Right lobe of liver (tissue), 6 donors: ENCODE data around the gene GSS. TPM values are rescaled to one million over a fixed set of nuclear protein-coding genes. Genes with fewer than 3 reads are reported as not detected.

Experiments
- ATAC-seq, 4 donors: fragments of 200-7000 bp; cut with Tn5 transposase; one replicate each; pipeline ENCODE4 v1.9.1; 2020; ENCODE audit warnings: mild to moderate bottlenecking in 4 of 4, moderate library complexity in 4 of 4
- DNase-seq, 3 donors: peaks; one replicate each; pipeline ENCODE4 v3.0.0-alpha.2; 2020
- H3K27ac ChIP-seq, 3 donors: fragments of 200-600 bp; one replicate each; pipeline ENCODE4 v1.8.0; 2022
- H3K27me3 ChIP-seq, 2 donors: fragments of 200-600 bp; one replicate each; pipeline ENCODE4 v1.8.0; 2022
- H3K36me3 ChIP-seq, 4 donors: fragments of 200-600 bp; sonication (generic) in 1 of 4; one replicate each; pipeline versions ENCODE4 v1.5.1 to v1.8.0; 2017 to 2022; ENCODE audit warnings: control low read depth in 1 of 4
- H3K4me1 ChIP-seq, 4 donors: fragments of 200-600 bp; sonication (generic) in 1 of 4; one replicate each; pipeline versions ENCODE4 v1.5.1 to v1.8.0; 2017 to 2022; ENCODE audit warnings: control low read depth in 1 of 4
- H3K4me3 ChIP-seq, 3 donors: fragments of 200-600 bp; one replicate each; pipeline ENCODE4 v1.8.0; 2022
- H3K9me3 ChIP-seq, 4 donors: fragments of 200-600 bp; sonication (generic) in 1 of 4; one replicate each; pipeline versions ENCODE4 v1.5.1 to v1.8.0; 2017 to 2022; ENCODE audit warnings: control low read depth in 1 of 4
- CTCF ChIP-seq, 4 donors: fragments of 200-600 bp in 3 of 4; fragments of 450-650 bp in 1 of 4; IDR thresholded peaks; one replicate each; pipeline versions ENCODE4 v1.5.1 to v1.8.0; 2016 to 2022; ENCODE audit warnings: antibody characterized with exemption in 4 of 4, mild to moderate bottlenecking in 2 of 4
- POLR2A ChIP-seq: fragments of 450-650 bp; IDR thresholded peaks from one replicate; pipeline ENCODE4 v1.6.1; 2017; ENCODE audit warnings: antibody characterized with exemption, mild to moderate bottlenecking
- WGBS: methylation state at CpG from one replicate; pipeline ENCODE4 v1.1.6; 2018; ENCODE audit warnings: low coverage, low lambda C conversion rate; ENCODE audit not compliant: insufficient coverage; ENCODE audit errors: missing lambda C conversion rate; 5-methylcytosine and 5-hydroxymethylcytosine counted together
- intact Hi-C, 2 donors: fragments of 100-400 bp; cut with DNase I; formaldehyde crosslinking; loops; one replicate each; pipeline versions ENCODE4 v1.11.2 to v1.14.1; 2022
- total RNA-seq, 6 experiments: library from RNA; depleted of rRNA in 2 of 6; stranded (reverse); fragments of >200 nt in 2 of 6; fragmentation: NEBNext Ultra II Directional in 3 of 6; extraction: Animal tissue kit (Norgen Biotek cat#: 25700) in 3 of 6; gene quantifications; one replicate each; pipeline versions ENCODE4 v1.1.0 to v1.2.4, GENCODE V29; 2016 to 2023
- donor health status: DM: no; HTN: yes; CAD: no.
- donor health status: DM: no; HTN: no; CAD: no.
- donor health status: DM: no; HTN: no; CAD: no.
- donor health status: DM: no; HTN: yes; CAD: no.
- donor health status: DM: no; HTN: yes; CAD: no.

Gene GSS
- total RNA-seq, 6 experiments from 2014 or later: 25.9 to 63.6 (median 31.7) TPM

- Histone ChIP-seq H3K27me3 (no peaks in the 10 kb centered on the region), H3K36me3 (no peaks in the 10 kb centered on the region), H3K4me1 (peaks cover 0 to 12% (median 2%) of the 10 kb centered on the region in 4 donors), H3K27ac (no peak overlapping the region), H3K4me3 (no peak overlapping the region), H3K9me3 (no peaks in the 10 kb centered on the region)
- DNase-seq: no peak
- intact Hi-C loops: loop anchor here (5.0 kb wide), 1 partner anchor 85 kb away; the partner anchor contains the start of gene GGT7 (in 2 of the 2)
- ATAC-seq: no peak
- TF ChIP-seq POLR2A: no peak
- TF ChIP-seq CTCF (IDR thresholded peaks at IDR 0.05): no peak
- WGBS: 95% methylated on average over 4 of the region's 21 CpGs
Measured at GRCh38 chr20:34956751-34957472, 1.3 kb upstream of the GSS start.

GRCh38 chr20:34956041-34956458, 444 bp upstream of the GSS start:
- WGBS: 16% methylated on average over 4 of the region's 6 CpGs
- TF ChIP-seq POLR2A (no peak), CTCF (IDR thresholded peaks at IDR 0.05) (peak in 1 of 4 donors; percentile 28)
- H3K4me1 ChIP-seq: peaks cover 0 to 13% (median 2%) of the 10 kb centered on the region in 4 donors
- ATAC-seq: no peak
- peak overlapping the region; percentile 63 to 71 (median 66) for H3K4me3 ChIP-seq
- no peaks in the 10 kb centered on the region for H3K36me3 ChIP-seq
- no peaks in the 10 kb centered on the region for H3K27me3 ChIP-seq
- intact Hi-C loops: loop anchor here (5.0 kb wide), 1 partner anchor 84 kb away; the partner anchor contains the start of gene GGT7 (in 2 of the 2)
- H3K9me3 ChIP-seq: no peaks in the 10 kb centered on the region
- peak overlapping the region; percentile 79 to 90 (median 88) for H3K27ac ChIP-seq
- DNase-seq: no peak

GRCh38 chr20:34954904-34955230, 739 bp downstream of the GSS start:
- DNase-seq: peak in 1 of 3 donors; percentile 70
- TF ChIP-seq POLR2A (no peak), CTCF (IDR thresholded peaks at IDR 0.05) (no peak)
- Histone ChIP-seq H3K4me1 (peaks cover 0 to 13% (median 2%) of the 10 kb centered on the region in 4 donors), H3K4me3 (peak overlapping the region; percentile 63 to 71 (median 66)), H3K27me3 (no peaks in the 10 kb centered on the region), H3K9me3 (no peaks in the 10 kb centered on the region), H3K27ac (peak overlapping the region; percentile 79 to 90 (median 88)), H3K36me3 (no peaks in the 10 kb centered on the region)
- peak in 3 of 4 donors; percentile 1 to 28 (median 14) for ATAC-seq
- 6% methylated on average over 13 of the region's 13 CpGs for WGBS
- intact Hi-C loops: loop anchor here (5.0 kb wide), 1 partner anchor 83 kb away; the partner anchor contains the start of gene GGT7 (in 2 of the 2)

GRCh38 chr20:34953960-34954359, 1.6 kb downstream of the GSS start:
- H3K27ac ChIP-seq: no peak overlapping the region
- no peak for TF ChIP-seq CTCF (IDR thresholded peaks at IDR 0.05)
- no peak for TF ChIP-seq POLR2A
- no peaks in the 10 kb centered on the region for H3K27me3 ChIP-seq
- H3K4me3 ChIP-seq: no peak overlapping the region
- DNase-seq: no peak
- H3K36me3 ChIP-seq: no peaks in the 10 kb centered on the region
- intact Hi-C loops: no loop called here
- H3K4me1 ChIP-seq: peaks cover 0 to 20% (median 4%) of the 10 kb centered on the region in 4 donors
- no peak for ATAC-seq
- 89% methylated on average over 7 of the region's 7 CpGs for WGBS
- no peaks in the 10 kb centered on the region for H3K9me3 ChIP-seq
